Measurements from ENCODE around the gene EMP2. TPM values are rescaled to one million over a fixed set of nuclear protein-coding genes. Genes with fewer than 3 reads are reported as not detected.
A peak's percentile ranks its signal among the peaks of the same experiment; 100 is the strongest.
"Not testable (repeated sequence)": the region's sequence is repeated elsewhere in the genome, so short reads cannot be mapped to it uniquely, and the experiment has no call there.

EMP2 gene
- polyA plus RNA-seq, 2 donors: 68.6 to 90.9 TPM

DNA sequence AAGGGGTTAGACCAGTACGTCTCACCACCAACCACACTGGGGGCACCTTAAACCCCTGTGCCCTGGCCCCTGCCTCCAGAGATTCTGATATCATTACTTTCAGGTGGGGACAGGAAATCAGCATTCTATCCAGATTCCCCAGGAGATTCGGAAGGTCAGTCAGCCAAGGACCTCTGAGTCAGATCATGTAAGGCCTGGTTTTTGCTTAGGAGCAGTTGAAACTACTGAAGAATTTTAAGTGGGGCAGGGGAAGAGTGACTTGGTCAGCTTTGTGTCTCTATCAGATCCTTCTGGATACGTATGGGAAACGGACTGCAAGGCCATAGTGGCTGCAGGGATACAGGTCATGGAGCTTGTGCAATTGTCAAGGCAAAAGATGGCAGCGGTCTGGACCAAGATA lies 9.0 kb downstream of the EMP2 start:
- Histone ChIP-seq H3K4me1 (ENCODE audit: control insufficient read depth in 2 of 2, insufficient read depth in 2 of 2, low read length in 1 of 2) (peaks cover 0 to under 1% of the 10 kb centered on the region in 2 donors), H3K27me3 (ENCODE audit: control insufficient read depth in 1 of 2, insufficient read depth in 2 of 2, low read length in 2 of 2) (no peaks in the 10 kb centered on the region), H3K9me3 (ENCODE audit: control insufficient read depth in 2 of 2, insufficient read depth in 1 of 2, low read depth in 1 of 2, low read length in 1 of 2) (no peaks in the 10 kb centered on the region), H3K4me3 (ENCODE audit: low read depth in 1 of 2, low read length in 2 of 2) (no peak overlapping the region), H3K27ac (ENCODE audit: low read depth in 2 of 2, low read length in 1 of 2) (no peak overlapping the region), H3K36me3 (ENCODE audit: control insufficient read depth in 2 of 2, insufficient read depth in 2 of 2, low read length in 1 of 2) (peaks cover 2 to 11% of the 10 kb centered on the region in 2 donors)
- WGBS, 2 donors: 71 to 81% methylated on average over 5 of the region's 5 CpGs

DNA sequence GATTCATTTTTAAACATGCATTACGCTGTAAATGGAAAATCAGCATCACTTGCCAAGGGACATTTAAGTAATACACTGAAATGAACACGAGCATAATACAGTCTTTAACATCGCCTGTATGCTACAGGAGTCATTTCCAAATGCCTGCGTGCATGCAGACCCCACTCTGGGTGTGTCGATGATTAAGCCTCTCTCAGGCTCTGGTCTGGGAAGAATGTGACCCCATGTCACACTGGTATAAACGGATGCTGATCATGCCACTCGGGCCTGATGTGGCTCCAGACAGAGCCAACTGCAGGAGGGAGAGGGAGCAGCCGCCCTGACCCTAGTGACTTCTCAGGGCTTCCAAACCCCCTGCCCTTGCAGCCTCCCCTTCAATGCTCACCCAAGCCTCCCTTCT lies 10.8 kb downstream of the EMP2 start:
- Histone ChIP-seq H3K27me3 (ENCODE audit: control insufficient read depth in 1 of 2, insufficient read depth in 2 of 2, low read length in 2 of 2) (no peaks in the 10 kb centered on the region), H3K36me3 (ENCODE audit: control insufficient read depth in 2 of 2, insufficient read depth in 2 of 2, low read length in 1 of 2) (peaks cover 2 to 12% of the 10 kb centered on the region in 2 donors), H3K4me1 (ENCODE audit: control insufficient read depth in 2 of 2, insufficient read depth in 2 of 2, low read length in 1 of 2) (peaks cover under 1 to 6% of the 10 kb centered on the region in 2 donors), H3K4me3 (ENCODE audit: low read depth in 1 of 2, low read length in 2 of 2) (no peak overlapping the region), H3K9me3 (ENCODE audit: control insufficient read depth in 2 of 2, insufficient read depth in 1 of 2, low read depth in 1 of 2, low read length in 1 of 2) (no peaks in the 10 kb centered on the region), H3K27ac (ENCODE audit: low read depth in 2 of 2, low read length in 1 of 2) (peak overlapping the region in 1 of 2 donors; percentile 75)
- 57 to 63% methylated on average over 8 of the region's 8 CpGs for WGBS, 2 donors

DNA sequence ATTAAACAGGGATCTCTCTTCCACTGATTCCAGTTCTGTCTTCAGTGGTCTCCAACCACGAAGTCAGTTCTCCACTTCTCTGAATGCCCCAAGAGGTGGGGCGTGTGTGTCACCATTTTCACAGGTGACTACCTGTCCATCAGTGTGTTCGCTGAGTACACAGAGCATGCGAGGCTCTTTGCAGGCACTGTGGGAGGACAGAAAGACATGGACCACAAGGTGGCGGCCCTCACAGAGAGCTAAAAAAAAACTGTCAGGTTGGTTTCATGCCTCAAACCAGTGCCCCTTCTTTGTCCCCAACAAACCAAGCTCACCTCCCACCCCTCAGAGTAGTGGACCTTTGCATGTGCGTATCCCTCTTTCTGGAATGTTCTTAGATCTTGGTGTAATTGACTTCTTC lies 13.8 kb downstream of the EMP2 start:
- H3K36me3 ChIP-seq (ENCODE audit: control insufficient read depth in 2 of 2, insufficient read depth in 2 of 2, low read length in 1 of 2): peaks cover under 1 to 10% of the 10 kb centered on the region in 2 donors
- no peaks in the 10 kb centered on the region for H3K27me3 ChIP-seq (ENCODE audit: control insufficient read depth in 1 of 2, insufficient read depth in 2 of 2, low read length in 2 of 2)
- H3K4me1 ChIP-seq (ENCODE audit: control insufficient read depth in 2 of 2, insufficient read depth in 2 of 2, low read length in 1 of 2): peaks cover 2 to 6% of the 10 kb centered on the region in 2 donors
- 79% methylated on average over 6 of the region's 6 CpGs for WGBS, 2 donors
- H3K4me3 ChIP-seq (ENCODE audit: low read depth in 1 of 2, low read length in 2 of 2): no peak overlapping the region
- peaks cover 0 to 3% of the 10 kb centered on the region in 2 donors for H3K9me3 ChIP-seq (ENCODE audit: control insufficient read depth in 2 of 2, insufficient read depth in 1 of 2, low read depth in 1 of 2, low read length in 1 of 2)
- H3K27ac ChIP-seq (ENCODE audit: low read depth in 2 of 2, low read length in 1 of 2): no peak overlapping the region

DNA sequence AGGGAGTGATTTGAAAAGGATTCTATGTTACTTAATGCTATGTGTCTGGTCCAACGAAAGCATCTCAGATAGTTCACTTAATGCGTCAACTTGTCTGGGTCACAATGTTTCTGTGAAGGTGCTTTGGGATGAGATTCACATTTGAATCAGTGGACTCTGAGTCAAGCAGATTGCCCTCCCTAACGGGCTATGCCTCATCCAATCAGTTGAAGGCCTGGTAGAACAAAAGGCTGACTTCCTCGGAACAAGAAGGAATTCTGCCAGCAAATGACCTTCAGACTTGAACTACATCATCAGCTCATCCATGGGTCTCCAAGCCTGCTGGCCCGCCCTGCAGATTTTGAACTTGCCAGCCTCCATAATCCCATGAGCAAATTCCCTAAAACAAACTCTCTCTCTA lies 15.2 kb downstream of the EMP2 start:
- Histone ChIP-seq H3K27me3 (ENCODE audit: control insufficient read depth in 1 of 2, insufficient read depth in 2 of 2, low read length in 2 of 2) (no peaks in the 10 kb centered on the region), H3K4me3 (ENCODE audit: low read depth in 1 of 2, low read length in 2 of 2) (no peak overlapping the region), H3K27ac (ENCODE audit: low read depth in 2 of 2, low read length in 1 of 2) (peak overlapping the region in 1 of 2 donors; percentile 15), H3K36me3 (ENCODE audit: control insufficient read depth in 2 of 2, insufficient read depth in 2 of 2, low read length in 1 of 2) (peaks cover 0 to 11% of the 10 kb centered on the region in 2 donors), H3K9me3 (ENCODE audit: control insufficient read depth in 2 of 2, insufficient read depth in 1 of 2, low read depth in 1 of 2, low read length in 1 of 2) (peaks cover 0 to 3% of the 10 kb centered on the region in 2 donors), H3K4me1 (ENCODE audit: control insufficient read depth in 2 of 2, insufficient read depth in 2 of 2, low read length in 1 of 2) (peaks cover 4 to 6% of the 10 kb centered on the region in 2 donors)
- WGBS, 2 donors: 73 to 81% methylated on average over 5 of the region's 5 CpGs

DNA sequence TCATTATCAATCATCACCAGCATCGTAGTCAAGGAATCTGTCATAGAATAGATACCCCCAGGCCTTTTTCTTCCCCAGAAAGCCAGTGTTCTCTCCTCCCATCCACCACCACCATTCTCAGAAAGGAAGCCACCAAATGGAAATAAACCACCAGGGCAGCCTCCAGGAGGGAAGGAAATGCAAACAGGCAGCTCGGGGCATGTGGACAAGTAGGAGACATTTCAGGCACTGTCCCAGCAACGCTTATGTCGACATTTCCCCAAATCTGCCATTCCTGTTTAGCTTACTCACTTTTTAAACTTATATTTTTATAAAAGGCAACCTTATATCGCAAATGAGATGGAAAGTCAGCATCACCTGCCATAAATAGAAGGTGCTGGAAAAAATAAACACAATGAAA lies 15.8 kb downstream of the EMP2 start:
- H3K27me3 ChIP-seq (ENCODE audit: control insufficient read depth in 1 of 2, insufficient read depth in 2 of 2, low read length in 2 of 2): no peaks in the 10 kb centered on the region
- H3K36me3 ChIP-seq (ENCODE audit: control insufficient read depth in 2 of 2, insufficient read depth in 2 of 2, low read length in 1 of 2): peaks cover 0 to 9% of the 10 kb centered on the region in 2 donors
- peaks cover 0 to 3% of the 10 kb centered on the region in 2 donors for H3K9me3 ChIP-seq (ENCODE audit: control insufficient read depth in 2 of 2, insufficient read depth in 1 of 2, low read depth in 1 of 2, low read length in 1 of 2)
- H3K4me1 ChIP-seq (ENCODE audit: control insufficient read depth in 2 of 2, insufficient read depth in 2 of 2, low read length in 1 of 2): peaks cover 6% of the 10 kb centered on the region in 2 donors
- WGBS, 2 donors: 59 to 70% methylated on average over 5 of the region's 5 CpGs
- H3K4me3 ChIP-seq (ENCODE audit: low read depth in 1 of 2, low read length in 2 of 2): no peak overlapping the region
- H3K27ac ChIP-seq (ENCODE audit: low read depth in 2 of 2, low read length in 1 of 2): peak overlapping the region in 1 of 2 donors; percentile 26

DNA sequence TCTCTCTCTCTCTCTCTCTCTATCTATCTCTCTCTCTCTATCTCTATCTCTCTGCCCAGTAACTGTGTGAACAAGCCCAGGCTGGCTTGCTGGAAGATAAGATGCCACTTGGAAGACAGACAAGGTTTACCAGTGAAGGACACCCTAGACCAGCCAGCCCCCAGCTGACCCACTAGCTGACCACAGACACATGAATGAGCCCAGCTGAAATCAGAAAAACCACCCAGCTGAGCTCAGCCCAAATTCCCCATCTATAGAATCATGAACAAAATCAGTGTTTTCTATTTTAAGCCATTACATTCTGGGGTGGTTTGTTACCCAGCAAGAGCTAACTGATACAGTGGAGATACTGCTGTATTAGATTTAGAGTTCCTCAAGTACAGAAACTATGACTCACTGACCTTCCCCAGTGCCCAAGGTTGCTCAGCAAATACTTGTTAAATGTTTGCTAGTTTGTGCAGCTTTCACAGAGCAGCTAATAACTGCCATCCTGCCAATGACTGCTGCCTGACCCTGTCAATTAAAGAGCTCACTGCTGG lies 18.0 kb downstream of the EMP2 start:
- Histone ChIP-seq H3K4me1 (ENCODE audit: control insufficient read depth in 2 of 2, insufficient read depth in 2 of 2, low read length in 1 of 2) (peaks cover 6 to 13% of the 10 kb centered on the region in 2 donors), H3K4me3 (ENCODE audit: low read depth in 1 of 2, low read length in 2 of 2) (no peak overlapping the region), H3K27me3 (ENCODE audit: control insufficient read depth in 1 of 2, insufficient read depth in 2 of 2, low read length in 2 of 2) (no peaks in the 10 kb centered on the region), H3K9me3 (ENCODE audit: control insufficient read depth in 2 of 2, insufficient read depth in 1 of 2, low read depth in 1 of 2, low read length in 1 of 2) (peaks cover 0 to 3% of the 10 kb centered on the region in 2 donors), H3K36me3 (ENCODE audit: control insufficient read depth in 2 of 2, insufficient read depth in 2 of 2, low read length in 1 of 2) (peaks cover 0 to 14% of the 10 kb centered on the region in 2 donors), H3K27ac (ENCODE audit: low read depth in 2 of 2, low read length in 1 of 2) (peak overlapping the region; percentile 41 to 66)

DNA sequence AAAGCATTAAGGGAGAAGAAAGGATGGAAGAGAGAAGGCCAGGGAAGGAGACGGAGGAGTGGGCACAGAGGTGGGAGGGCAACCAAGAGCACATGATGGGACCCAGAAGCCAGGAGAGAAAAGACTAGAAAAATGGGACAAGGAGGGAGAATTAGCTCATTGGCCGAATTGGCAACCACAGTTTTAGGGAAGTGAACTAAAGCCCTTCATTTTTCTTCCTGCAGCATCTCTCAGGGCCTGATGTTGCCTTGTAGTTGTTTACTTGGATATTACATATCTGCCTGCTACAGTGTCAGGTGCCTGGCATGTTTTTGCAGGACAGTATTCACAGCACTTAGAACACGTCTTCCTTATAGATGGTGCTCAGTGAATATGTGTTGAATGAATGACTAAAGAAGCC lies 19.0 kb downstream of the EMP2 start:
- H3K4me1 ChIP-seq (ENCODE audit: control insufficient read depth in 2 of 2, insufficient read depth in 2 of 2, low read length in 1 of 2): peaks cover 6 to 13% of the 10 kb centered on the region in 2 donors

DNA sequence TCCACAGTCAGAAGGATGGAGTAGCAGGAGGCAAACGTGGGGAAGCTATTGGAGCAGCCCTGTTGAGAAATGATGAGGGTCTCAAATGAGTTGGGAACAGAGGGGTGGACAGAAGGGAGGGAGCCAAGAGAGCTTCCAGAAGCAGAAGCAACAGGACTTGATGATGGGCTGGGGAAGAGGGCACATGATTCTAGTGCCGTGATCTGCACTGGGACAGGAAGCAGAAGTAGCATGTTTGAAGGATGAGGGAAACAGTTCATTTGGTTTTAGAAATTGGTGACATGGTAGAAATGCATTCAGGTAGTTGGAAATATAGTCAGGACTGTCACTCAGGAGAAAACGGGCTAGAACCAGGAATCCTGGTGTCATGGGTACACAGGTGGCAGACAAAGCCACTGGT lies 19.4 kb downstream of the EMP2 start:
- Histone ChIP-seq H3K27me3 (ENCODE audit: control insufficient read depth in 1 of 2, insufficient read depth in 2 of 2, low read length in 2 of 2) (no peaks in the 10 kb centered on the region), H3K36me3 (ENCODE audit: control insufficient read depth in 2 of 2, insufficient read depth in 2 of 2, low read length in 1 of 2) (peaks cover 0 to 11% of the 10 kb centered on the region in 2 donors), H3K4me3 (ENCODE audit: low read depth in 1 of 2, low read length in 2 of 2) (no peak overlapping the region), H3K27ac (ENCODE audit: low read depth in 2 of 2, low read length in 1 of 2) (peak overlapping the region in 1 of 2 donors; percentile 54), H3K4me1 (ENCODE audit: control insufficient read depth in 2 of 2, insufficient read depth in 2 of 2, low read length in 1 of 2) (peaks cover 6 to 13% of the 10 kb centered on the region in 2 donors), H3K9me3 (ENCODE audit: control insufficient read depth in 2 of 2, insufficient read depth in 1 of 2, low read depth in 1 of 2, low read length in 1 of 2) (peaks cover 0 to 3% of the 10 kb centered on the region in 2 donors)
- 74 to 85% methylated on average over 3 of the region's 3 CpGs for WGBS, 2 donors

More for the DNA sequence above, 19.0 kb downstream of the EMP2 start:
- no peak overlapping the region for H3K4me3 ChIP-seq (ENCODE audit: low read depth in 1 of 2, low read length in 2 of 2)
- H3K9me3 ChIP-seq (ENCODE audit: control insufficient read depth in 2 of 2, insufficient read depth in 1 of 2, low read depth in 1 of 2, low read length in 1 of 2): peaks cover 0 to 3% of the 10 kb centered on the region in 2 donors
- H3K36me3 ChIP-seq (ENCODE audit: control insufficient read depth in 2 of 2, insufficient read depth in 2 of 2, low read length in 1 of 2): peaks cover 0 to 12% of the 10 kb centered on the region in 2 donors
- H3K27me3 ChIP-seq (ENCODE audit: control insufficient read depth in 1 of 2, insufficient read depth in 2 of 2, low read length in 2 of 2): no peaks in the 10 kb centered on the region
- 82 to 85% methylated on average over 3 of the region's 3 CpGs for WGBS, 2 donors
- H3K27ac ChIP-seq (ENCODE audit: low read depth in 2 of 2, low read length in 1 of 2): peak overlapping the region in 1 of 2 donors; percentile 54

DNA sequence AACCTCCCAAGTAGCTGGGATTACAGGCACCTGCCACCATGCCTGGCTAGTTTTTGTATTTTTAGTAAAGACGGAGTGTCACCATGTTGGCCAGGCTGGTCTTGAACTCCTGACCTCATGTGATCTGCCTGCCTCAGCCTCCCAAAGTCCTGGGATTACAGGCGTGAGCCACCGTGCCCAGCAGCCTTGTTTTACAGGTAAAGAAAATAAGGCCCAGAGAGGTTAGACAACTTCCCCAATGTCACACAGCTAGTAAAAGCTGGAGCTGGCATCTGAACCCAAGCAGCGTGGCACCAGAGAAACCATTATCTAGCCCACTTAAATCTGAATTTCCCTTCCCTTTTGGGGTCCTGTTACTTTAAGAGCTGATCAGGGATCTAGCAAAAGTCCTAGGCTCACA lies 20.6 kb downstream of the EMP2 start:
- H3K27ac ChIP-seq (ENCODE audit: low read depth in 2 of 2, low read length in 1 of 2): peak overlapping the region; percentile 8 to 54
- WGBS, 2 donors: 84 to 91% methylated on average over 4 of the region's 4 CpGs
- peaks cover 0 to 14% of the 10 kb centered on the region in 2 donors for H3K36me3 ChIP-seq (ENCODE audit: control insufficient read depth in 2 of 2, insufficient read depth in 2 of 2, low read length in 1 of 2)
- H3K4me1 ChIP-seq (ENCODE audit: control insufficient read depth in 2 of 2, insufficient read depth in 2 of 2, low read length in 1 of 2): peaks cover 0 to 13% of the 10 kb centered on the region in 2 donors
- H3K27me3 ChIP-seq (ENCODE audit: control insufficient read depth in 1 of 2, insufficient read depth in 2 of 2, low read length in 2 of 2); H3K4me3 ChIP-seq (ENCODE audit: low read depth in 1 of 2, low read length in 2 of 2); H3K9me3 ChIP-seq (ENCODE audit: control insufficient read depth in 2 of 2, insufficient read depth in 1 of 2, low read depth in 1 of 2, low read length in 1 of 2): not testable (repeated sequence)

Data from esophagus (tissue), 2 donors.